Fibroblast of mammary gland (primary cell): ENCODE data around the gene GFPT2.

Experiments
- DNase-seq: peaks from one replicate; pipeline ENCODE4 v3.0.0-alpha.2; 2010; ENCODE audit warnings: low read depth
- H3K4me3 ChIP-seq: 2 replicates; pipeline ENCODE4 v1.5.1; 2011; ENCODE audit warnings: low read depth, mild to moderate bottlenecking, low read length, moderate library complexity; ENCODE audit not compliant: control insufficient read depth
- CTCF ChIP-seq: conservative IDR thresholded peaks from 2 replicates; pipeline ENCODE4 v1.5.1; 2011; ENCODE audit warnings: low read depth, low read length, inconsistent platforms; ENCODE audit not compliant: control insufficient read depth, insufficient read depth

Gene GFPT2

GRCh38 chr5:180365829-180366228 is 12.7 kb upstream of the GFPT2 start:
- no peak for TF ChIP-seq CTCF
- no peak for DNase-seq
- H3K4me3 ChIP-seq: no peak overlapping the region

GRCh38 chr5:180364306-180364856 is 11.2 kb upstream of the GFPT2 start:
- TF ChIP-seq CTCF: no peak
- no peak overlapping the region for H3K4me3 ChIP-seq
- no peak for DNase-seq

- no peak for TF ChIP-seq CTCF
- no peak for DNase-seq
- H3K4me3 ChIP-seq: no peak overlapping the region
Observed at GRCh38 chr5:180360078-180360957, 7.2 kb upstream of the GFPT2 start.

- TF ChIP-seq CTCF: no peak
- no peak for DNase-seq
- no peak overlapping the region for H3K4me3 ChIP-seq
Observed at GRCh38 chr5:180358694-180359093, 5.6 kb upstream of the GFPT2 start.

- no peak for DNase-seq
- no peak overlapping the region for H3K4me3 ChIP-seq
- TF ChIP-seq CTCF: no peak
Observed at GRCh38 chr5:180358179-180358578, 5.0 kb upstream of the GFPT2 start.

GRCh38 chr5:180354966-180355365 is 1.8 kb upstream of the GFPT2 start:
- no peak overlapping the region for H3K4me3 ChIP-seq
- TF ChIP-seq CTCF: no peak
- no peak for DNase-seq

- TF ChIP-seq CTCF: no peak
- peak overlapping the region; percentile 73 for H3K4me3 ChIP-seq
- no peak for DNase-seq
Observed at GRCh38 chr5:180353980-180354452, 880 bp upstream of the GFPT2 start.
